Fibroblast of lung (primary cell): ENCODE measurements around the gene PDHX. TPM values are rescaled to one million over a fixed set of nuclear protein-coding genes. Genes with fewer than 3 reads are reported as not detected.
A peak's percentile ranks its signal among the peaks of the same experiment; 100 is the strongest.
"Not testable (repeated sequence)": the region's sequence is repeated elsewhere in the genome, so short reads cannot be mapped to it uniquely, and the experiment has no call there.

Source experiments
- DNase-seq, 2 donors: peaks; one replicate each; pipeline versions ENCODE4 v3.0.0 to v3.0.0-alpha.2; 2010; ENCODE audit warnings: low read depth in 2 of 2
- H2AFZ ChIP-seq: 2 replicates; pipeline ENCODE4 v1.5.1; 2012; ENCODE audit warnings: low read length, control low read depth, inconsistent platforms
- H3K27ac ChIP-seq: 2 replicates; pipeline ENCODE4 v1.5.1; 2011; ENCODE audit warnings: low read length, control low read depth; ENCODE audit not compliant: insufficient read depth
- H3K27me3 ChIP-seq: 2 replicates; pipeline ENCODE4 v1.5.1; 2011; ENCODE audit warnings: mild to moderate bottlenecking, low read length; ENCODE audit not compliant: control insufficient read depth, insufficient read depth
- H3K36me3 ChIP-seq: 2 replicates; pipeline ENCODE4 v1.5.1; 2011; ENCODE audit warnings: low read length; ENCODE audit not compliant: control insufficient read depth, insufficient read depth
- H3K4me1 ChIP-seq: 2 replicates; pipeline ENCODE4 v1.5.1; 2011; ENCODE audit warnings: low read length; ENCODE audit not compliant: control insufficient read depth, insufficient read depth; ENCODE audit errors: extremely low read depth
- H3K4me2 ChIP-seq: 2 replicates; pipeline ENCODE4 v1.5.1; 2011; ENCODE audit warnings: low read length, control low read depth; ENCODE audit not compliant: insufficient read depth; ENCODE audit errors: extremely low read depth
- H3K4me3 ChIP-seq, 4 experiments: fragments of 200-600 bp in 1 of 4; sonication (generic) in 1 of 4; replicated peaks in 1 of 4; 2 replicates each; pipeline ENCODE4 v1.5.1; 2011 to 2016; ENCODE audit warnings: low read length in 4 of 4, low read depth in 3 of 4, mild to moderate bottlenecking in 3 of 4, control low read depth in 2 of 4, inconsistent platforms in 1 of 4, mixed read lengths in 1 of 4; ENCODE audit not compliant: insufficient read depth in 1 of 4; ENCODE audit errors: control extremely low read depth in 1 of 4
- H3K79me2 ChIP-seq: 2 replicates; pipeline ENCODE4 v1.5.1; 2012; ENCODE audit warnings: mild to moderate bottlenecking, low read length, inconsistent platforms; ENCODE audit not compliant: control insufficient read depth, insufficient read depth
- H3K9ac ChIP-seq: 2 replicates; pipeline ENCODE4 v1.5.1; 2011; ENCODE audit warnings: mild to moderate bottlenecking, low read length, control low read depth; ENCODE audit not compliant: insufficient read depth
- H3K9me3 ChIP-seq: 2 replicates; pipeline ENCODE4 v1.5.1; 2012; ENCODE audit warnings: low read depth, low read length; ENCODE audit not compliant: control insufficient read depth, insufficient read depth
- H4K20me1 ChIP-seq: 2 replicates; pipeline ENCODE4 v1.5.1; 2011; ENCODE audit warnings: low read length; ENCODE audit not compliant: control insufficient read depth, insufficient read depth; ENCODE audit errors: extremely low read depth
- CTCF ChIP-seq, 2 donors: IDR thresholded peaks in 1 of 2; conservative IDR thresholded peaks in 1 of 2; 1 replicate in 1 of 2; 2 replicates in 1 of 2; pipeline ENCODE4 v1.5.1; 2011 to 2012; ENCODE audit warnings: low read length in 2 of 2, control low read depth in 1 of 2, inconsistent platforms in 1 of 2, low read depth in 1 of 2, mild to moderate bottlenecking in 1 of 2
- EZH2 ChIP-seq: IDR thresholded peaks from 2 replicates; pipeline ENCODE4 v1.5.1; 2012; ENCODE audit warnings: low read length, control low read depth, mild to moderate bottlenecking; ENCODE audit errors: missing control alignments
- polyA plus RNA-seq, 2 donors: library from polyadenylated mRNA; depleted of rRNA in 1 of 2; stranded (reverse) in 1 of 2; unstranded in 1 of 2; fragments of >200 nt; gene quantifications; 2 replicates each; pipeline ENCODE4 v1.2.1, GENCODE V29; 2011 to 2012; ENCODE audit warnings: missing spikeins in 1 of 2
- total RNA-seq: library from RNA; depleted of rRNA; stranded (reverse); fragments of >200 nt; gene quantifications from 2 replicates; pipeline ENCODE4 v1.2.1, GENCODE V29; 2014

Gene PDHX
- total and polyA plus RNA-seq, 2 donors (not counting 1 experiment from before 2014, with no cell fraction given) = 29.6 to 36.5 TPM

- DNase-seq = no peak
- H3K4me3 ChIP-seq = no peak overlapping the region
- no peak overlapping the region for H3K27ac ChIP-seq
- no peak overlapping the region for H3K9ac ChIP-seq
- H3K79me2 ChIP-seq = no peaks in the 10 kb centered on the region
- no peaks in the 10 kb centered on the region for H3K9me3 ChIP-seq
- H2AFZ ChIP-seq = no peak overlapping the region
- H3K4me1 ChIP-seq = no peaks in the 10 kb centered on the region
- H3K4me2 ChIP-seq = no peak overlapping the region
- TF ChIP-seq EZH2 = no peak
- no peak for TF ChIP-seq CTCF (conservative IDR thresholded peaks at IDR 0.05 in 1 of 2, IDR thresholded peaks at IDR 0.05 in 1 of 2; ENCODE audit: low read depth in 1 of 2, low read length in 2 of 2)
- no peaks in the 10 kb centered on the region for H3K36me3 ChIP-seq
- no peaks in the 10 kb centered on the region for H4K20me1 ChIP-seq
- H3K27me3 ChIP-seq = no peaks in the 10 kb centered on the region
Observed at GRCh38 chr11:35021589-35021988, 105.2 kb downstream of the PDHX start.

GRCh38 chr11:35023940-35024339, 107.5 kb downstream of the PDHX start:
- H3K27ac ChIP-seq, H3K27me3 ChIP-seq, H3K4me1 ChIP-seq, DNase-seq, H3K9ac ChIP-seq, H3K4me2 ChIP-seq, H3K36me3 ChIP-seq, H2AFZ ChIP-seq, H3K4me3 ChIP-seq, H3K9me3 ChIP-seq, H4K20me1 ChIP-seq, H3K79me2 ChIP-seq: not testable (repeated sequence)

- H3K36me3 ChIP-seq, H4K20me1 ChIP-seq, H3K9ac ChIP-seq, H3K27ac ChIP-seq, H3K4me2 ChIP-seq, H3K9me3 ChIP-seq, H2AFZ ChIP-seq, H3K79me2 ChIP-seq, DNase-seq, H3K27me3 ChIP-seq, H3K4me3 ChIP-seq: not testable (repeated sequence)
- peaks cover 21% of the 10 kb centered on the region for H3K4me1 ChIP-seq
Observed at GRCh38 chr11:35028007-35028406, 111.6 kb downstream of the PDHX start.

GRCh38 chr11:35029979-35030682, 113.7 kb downstream of the PDHX start:
- Histone ChIP-seq H2AFZ (no peak overlapping the region), H3K79me2 (no peaks in the 10 kb centered on the region), H3K36me3 (no peaks in the 10 kb centered on the region), H3K9me3 (no peaks in the 10 kb centered on the region), H4K20me1 (no peaks in the 10 kb centered on the region), H3K27ac (peak overlapping the region; percentile 85), H3K9ac (peak overlapping the region; percentile 21), H3K4me2 (peak overlapping the region; percentile 67), H3K27me3 (no peaks in the 10 kb centered on the region), H3K4me3 (no peak overlapping the region), H3K4me1 (peaks cover 21% of the 10 kb centered on the region)
- TF ChIP-seq EZH2 = no peak
- TF ChIP-seq CTCF (conservative IDR thresholded peaks at IDR 0.05 in 1 of 2, IDR thresholded peaks at IDR 0.05 in 1 of 2; ENCODE audit: low read depth in 1 of 2, low read length in 2 of 2) = no peak
- peak; percentile 89 to 90 for DNase-seq
